SK-N-SH treated with all-trans-retinoic acid at 6 μM for 48 hours (cell line): ENCODE measurements around the gene CRYGC.

Experiments
- ATAC-seq: fragments of 200-7000 bp; cut with Tn5 transposase; 3 replicates; pipeline ENCODE4 v1.9.1; 2020; ENCODE audit warnings: mild to moderate bottlenecking, moderate library complexity
- ARNTL ChIP-seq: fragments of 450-650 bp; formaldehyde crosslinking; IDR thresholded peaks from 2 replicates; pipeline ENCODE4 v1.5.0; 2020; ENCODE audit warnings: low read depth, mild to moderate bottlenecking, moderate library complexity, borderline replicate concordance
- BACH2 ChIP-seq: fragments of 250-450 bp; sonication (Bioruptor Pico); IDR thresholded peaks from 2 replicates; pipeline ENCODE4 v1.9.0; 2021; ENCODE audit warnings: mild to moderate bottlenecking, borderline replicate concordance
- CREB5 ChIP-seq: fragments of 250-450 bp; sonication (Bioruptor Pico); IDR thresholded peaks from 2 replicates; pipeline ENCODE4 v1.5.1; 2020; ENCODE audit warnings: low read depth, mild to moderate bottlenecking, moderate library complexity
- CSDC2 ChIP-seq: fragments of 250-450 bp; sonication (Bioruptor Pico); IDR thresholded peaks from 2 replicates; pipeline ENCODE4 v1.5.0; 2020; ENCODE audit warnings: mild to moderate bottlenecking, moderate library complexity
- CSRNP3 ChIP-seq: fragments of 250-450 bp; sonication (Bioruptor Pico); IDR thresholded peaks from 2 replicates; pipeline ENCODE4 v1.5.1; 2021; ENCODE audit warnings: mild to moderate bottlenecking, moderate library complexity
- ESRRG ChIP-seq: fragments of 250-450 bp; sonication (Bioruptor Pico); IDR thresholded peaks from 2 replicates; pipeline ENCODE4 v1.6.1; 2021; ENCODE audit warnings: mild to moderate bottlenecking
- GLIS3 ChIP-seq: fragments of 250-450 bp; sonication (Bioruptor Pico); IDR thresholded peaks from 2 replicates; pipeline ENCODE4 v1.5.0; 2020; ENCODE audit warnings: mild to moderate bottlenecking, moderate library complexity
- ISL1 ChIP-seq: fragments of 250-450 bp; sonication (Bioruptor Pico); IDR thresholded peaks from 2 replicates; pipeline ENCODE4 v2.1.2; 2022; ENCODE audit warnings: mild to moderate bottlenecking, moderate library complexity
- OSR1 ChIP-seq: fragments of 250-450 bp; sonication (Bioruptor Pico); IDR thresholded peaks from 2 replicates; pipeline ENCODE4 v1.8.0; 2022; ENCODE audit warnings: moderate library complexity, mild to moderate bottlenecking, inconsistent platforms
- PATZ1 ChIP-seq: fragments of 250-450 bp; sonication (Bioruptor Pico); IDR thresholded peaks from 2 replicates; pipeline ENCODE4 v1.8.0; 2020; ENCODE audit warnings: mild to moderate bottlenecking, moderate library complexity, borderline replicate concordance
- PPARA ChIP-seq: fragments of 250-450 bp; sonication (Bioruptor Pico); IDR thresholded peaks from 2 replicates; pipeline ENCODE4 v1.5.0; 2020; ENCODE audit warnings: mild to moderate bottlenecking, borderline replicate concordance
- RARB ChIP-seq: fragments of 250-450 bp; sonication (Bioruptor Pico); IDR thresholded peaks from 2 replicates; pipeline ENCODE4 v1.8.0; 2021; ENCODE audit warnings: mild to moderate bottlenecking, moderate library complexity
- SNAI2 ChIP-seq: fragments of 250-450 bp; sonication (Bioruptor Pico); IDR thresholded peaks from 2 replicates; pipeline ENCODE4 v1.5.0; 2020; ENCODE audit warnings: mild to moderate bottlenecking, moderate library complexity
- TCF4 ChIP-seq: fragments of 250-450 bp; sonication (Bioruptor Pico); IDR thresholded peaks from 2 replicates; pipeline ENCODE4 v1.8.0; 2021; ENCODE audit warnings: mild to moderate bottlenecking, moderate library complexity, borderline replicate concordance
- TOX ChIP-seq: fragments of 250-450 bp; sonication (Bioruptor Pico); IDR thresholded peaks from 2 replicates; pipeline ENCODE4 v1.8.0; 2021; ENCODE audit warnings: mild to moderate bottlenecking, moderate library complexity, borderline replicate concordance
- ZFP3 ChIP-seq: fragments of 250-450 bp; sonication (Bioruptor Pico); IDR thresholded peaks from 2 replicates; pipeline ENCODE4 v1.5.0; 2020; ENCODE audit warnings: mild to moderate bottlenecking, moderate library complexity
- ZFP30 ChIP-seq: fragments of 450-650 bp; formaldehyde crosslinking; IDR thresholded peaks from 2 replicates; pipeline ENCODE4 v1.5.0; 2022; ENCODE audit warnings: mild to moderate bottlenecking, moderate library complexity
- ZNF565 ChIP-seq: fragments of 450-650 bp; formaldehyde crosslinking; conservative IDR thresholded peaks from 2 replicates; pipeline ENCODE4 v1.5.0; 2020; ENCODE audit warnings: low read depth, mild to moderate bottlenecking, moderate library complexity
- ZNF70 ChIP-seq: fragments of 450-650 bp; formaldehyde crosslinking; IDR thresholded peaks from 2 replicates; pipeline ENCODE4 v1.5.0; 2020; ENCODE audit warnings: mild to moderate bottlenecking, moderate library complexity
- ZNF8 ChIP-seq: fragments of 450-650 bp; formaldehyde crosslinking; IDR thresholded peaks from 2 replicates; pipeline ENCODE4 v1.5.0; 2020; ENCODE audit warnings: mild to moderate bottlenecking, moderate library complexity
- TF ChIP-seq, protein P1 (sequence below): fragments of 250-450 bp; sonication (Bioruptor Pico); IDR thresholded peaks from 2 replicates; pipeline ENCODE4 v1.8.0; 2021; ENCODE audit warnings: low read depth, mild to moderate bottlenecking, moderate library complexity, borderline replicate concordance

Gene CRYGC

DNA sequence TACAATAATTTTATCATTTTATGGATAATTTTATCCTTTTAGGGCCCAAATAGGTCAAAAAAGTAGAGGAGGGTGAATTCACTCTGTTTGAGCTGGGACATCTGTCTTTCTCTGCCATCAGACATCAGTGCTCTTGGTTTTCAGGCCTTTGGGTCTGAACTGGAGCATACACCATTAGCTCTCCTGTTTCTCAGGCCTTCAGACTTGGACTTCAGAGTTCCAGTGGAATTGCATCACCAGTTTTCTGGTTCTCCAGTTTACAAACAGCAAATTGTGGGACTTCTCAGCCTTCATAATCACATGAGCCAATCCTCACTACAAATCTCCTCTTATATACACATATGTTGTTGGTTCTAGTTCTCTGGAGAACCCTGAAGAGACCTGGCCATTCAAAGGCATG is 39.2 kb downstream of the CRYGC start:
- no peak for ATAC-seq
- no peak for TF ChIP-seq CREB5
- TF ChIP-seq CSDC2 (CRISPR knock-in tag) = no peak
- no peak for TF ChIP-seq TOX (CRISPR knock-in tag)
- TF ChIP-seq ZFP30 (CRISPR knock-in tag) = no peak
- no peak for TF ChIP-seq ZNF8 (CRISPR knock-in tag)
- TF ChIP-seq GLIS3 = no peak
- no peak for TF ChIP-seq ZNF565 (CRISPR knock-in tag)
- no peak for TF ChIP-seq RARB (CRISPR knock-in tag)
- TF ChIP-seq BACH2 = no peak
- TF ChIP-seq CSRNP3 = no peak
- no peak for TF ChIP-seq ARNTL (CRISPR knock-in tag)
- TF ChIP-seq ZFP3 (CRISPR knock-in tag) = no peak
- TF ChIP-seq, protein P1, sequence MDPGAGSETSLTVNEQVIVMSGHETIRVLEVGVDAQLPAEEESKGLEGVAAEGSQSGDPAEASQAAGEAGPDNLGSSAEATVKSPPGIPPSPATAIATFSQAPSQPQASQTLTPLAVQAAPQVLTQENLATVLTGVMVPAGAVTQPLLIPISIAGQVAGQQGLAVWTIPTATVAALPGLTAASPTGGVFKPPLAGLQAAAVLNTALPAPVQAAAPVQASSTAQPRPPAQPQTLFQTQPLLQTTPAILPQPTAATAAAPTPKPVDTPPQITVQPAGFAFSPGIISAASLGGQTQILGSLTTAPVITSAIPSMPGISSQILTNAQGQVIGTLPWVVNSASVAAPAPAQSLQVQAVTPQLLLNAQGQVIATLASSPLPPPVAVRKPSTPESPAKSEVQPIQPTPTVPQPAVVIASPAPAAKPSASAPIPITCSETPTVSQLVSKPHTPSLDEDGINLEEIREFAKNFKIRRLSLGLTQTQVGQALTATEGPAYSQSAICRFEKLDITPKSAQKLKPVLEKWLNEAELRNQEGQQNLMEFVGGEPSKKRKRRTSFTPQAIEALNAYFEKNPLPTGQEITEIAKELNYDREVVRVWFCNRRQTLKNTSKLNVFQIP = no peak
- no peak for TF ChIP-seq ZNF70 (CRISPR knock-in tag)
- TF ChIP-seq OSR1 (CRISPR knock-in tag) = no peak
- TF ChIP-seq PPARA (CRISPR knock-in tag) = no peak

DNA sequence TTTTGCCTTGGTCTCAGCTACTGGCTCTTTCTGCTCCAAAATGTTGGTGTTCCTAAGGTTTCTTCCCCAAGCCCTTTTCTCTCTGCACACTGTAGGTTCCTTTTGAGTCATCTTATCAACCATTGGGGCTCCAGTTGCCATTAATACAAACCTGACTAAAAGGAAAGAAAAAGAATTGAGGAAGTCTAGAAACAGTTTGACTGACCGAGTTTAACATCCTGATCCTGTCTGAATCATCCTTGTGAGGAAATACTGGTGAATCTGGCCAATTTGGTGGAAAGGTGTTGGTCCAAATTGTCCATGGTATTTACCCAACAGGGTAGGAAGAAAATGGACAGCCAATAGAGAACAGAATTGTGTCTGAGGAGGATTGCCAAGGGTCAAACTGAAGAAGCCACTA is 43.6 kb downstream of the CRYGC start:
- TF ChIP-seq ESRRG (CRISPR knock-in tag) (no peak), CREB5 (no peak), SNAI2 (CRISPR knock-in tag) (no peak), OSR1 (CRISPR knock-in tag) (no peak), RARB (CRISPR knock-in tag) (no peak), PATZ1 (CRISPR knock-in tag) (no peak), ZNF565 (CRISPR knock-in tag) (no peak), PPARA (CRISPR knock-in tag) (no peak), ZNF70 (CRISPR knock-in tag) (no peak), TCF4 (CRISPR knock-in tag) (no peak)
- ATAC-seq = no peak

GRCh38 chr2:208083807-208084206 is 45.8 kb downstream of the CRYGC start:
- no peak for ATAC-seq

More at GRCh38 chr2:208083807-208084206, 45.8 kb downstream of the CRYGC start:
- TF ChIP-seq PPARA (CRISPR knock-in tag) (no peak), CSDC2 (CRISPR knock-in tag) (no peak), CREB5 (no peak), ISL1 (CRISPR knock-in tag) (no peak), BACH2 (no peak), PATZ1 (CRISPR knock-in tag) (no peak), TCF4 (CRISPR knock-in tag) (no peak)
- TF ChIP-seq, all 23 proteins: peak for 0
